HG03280 (cell line): ENCODE results near the gene BRSK2.

Experiments used
- ATAC-seq: cut with Tn5 transposase; IDR thresholded peaks from one replicate; pipeline ENCODE4 v1.9.1; 2021; ENCODE audit warnings: mild to moderate bottlenecking, moderate library complexity; ENCODE audit not compliant: unreplicated experiment

BRSK2 gene

GRCh38 chr11:1479006-1479677 lies 89.4 kb downstream of the BRSK2 start:
- no peak for ATAC-seq

- no peak for ATAC-seq
These were observed 90.0 kb downstream of the BRSK2 start for GRCh38 chr11:1479678-1480118.

GRCh38 chr11:1480191-1480554 lies 90.4 kb downstream of the BRSK2 start:
- no peak for ATAC-seq

GRCh38 chr11:1480555-1481482 lies 91.1 kb downstream of the BRSK2 start:
- no peak for ATAC-seq

GRCh38 chr11:1481483-1481825 lies 91.7 kb downstream of the BRSK2 start:
- no peak for ATAC-seq

GRCh38 chr11:1481861-1482441 lies 92.2 kb downstream of the BRSK2 start:
- ATAC-seq = no peak

GRCh38 chr11:1482581-1483444 lies 93.1 kb downstream of the BRSK2 start:
- ATAC-seq = no peak

GRCh38 chr11:1483445-1483961 lies 93.8 kb downstream of the BRSK2 start:
- ATAC-seq = no peak

- ATAC-seq = no peak
These were observed 94.4 kb downstream of the BRSK2 start for GRCh38 chr11:1484061-1484671.

GRCh38 chr11:1484695-1485503 lies 95.2 kb downstream of the BRSK2 start:
- no peak for ATAC-seq

GRCh38 chr11:1485504-1485885 lies 95.8 kb downstream of the BRSK2 start:
- no peak for ATAC-seq

- no peak for ATAC-seq
These were observed 96.5 kb downstream of the BRSK2 start, which contains the start of gene MOB2 for GRCh38 chr11:1486054-1486825. TSS of gene MOB2 (minus strand) at chr11:1486779. CDS start at chr11:1486556, 223 bp downstream.

- ATAC-seq = no peak
These were observed 97.5 kb downstream of the BRSK2 start for GRCh38 chr11:1487091-1487850.

GRCh38 chr11:1487851-1488574 lies 98.3 kb downstream of the BRSK2 start:
- ATAC-seq = no peak

- no peak for ATAC-seq
These were observed 98.9 kb downstream of the BRSK2 start for GRCh38 chr11:1488575-1489180.

GRCh38 chr11:1490651-1491050 lies 100.9 kb downstream of the BRSK2 start:
- ATAC-seq = no peak

GRCh38 chr11:1491379-1491778 lies 101.6 kb downstream of the BRSK2 start:
- ATAC-seq = no peak
